Mesendoderm (in vitro differentiated cells): ENCODE measurements around the gene MAP3K15.
"Not testable (repeated sequence)": the region's sequence is repeated elsewhere in the genome, so short reads cannot be mapped to it uniquely, and the experiment has no call there.

Experiments used
- DNase-seq: peaks from one replicate; pipeline ENCODE4 v3.0.0; 2013
- H2AK5ac ChIP-seq: 2 replicates; pipeline ENCODE4 v1.6.1; 2013; ENCODE audit warnings: low read length, inconsistent platforms
- H2BK120ac ChIP-seq: 2 replicates; pipeline ENCODE4 v1.6.1; 2013; ENCODE audit warnings: low read depth, mild to moderate bottlenecking, low read length, moderate library complexity, mixed read lengths
- H2BK15ac ChIP-seq: replicated peaks from 2 replicates; pipeline ENCODE4 v1.6.1; 2013; ENCODE audit warnings: low read depth, mild to moderate bottlenecking, moderate library complexity
- H2BK5ac ChIP-seq: 2 replicates; pipeline ENCODE4 v1.6.1; 2013; ENCODE audit warnings: low read length, inconsistent platforms
- H3K18ac ChIP-seq: 2 replicates; pipeline ENCODE4 v1.6.1; 2013; ENCODE audit warnings: mild to moderate bottlenecking, low read length, mixed read lengths
- H3K23ac ChIP-seq: one replicate; pipeline ENCODE4 v1.6.1; 2013; ENCODE audit warnings: low read length
- H3K27ac ChIP-seq: 2 replicates; pipeline ENCODE4 v1.5.1; 2013; ENCODE audit warnings: low read depth, mild to moderate bottlenecking, inconsistent platforms, low read length, moderate library complexity
- H3K27me3 ChIP-seq: 2 replicates; pipeline ENCODE4 v1.6.1; 2013; ENCODE audit warnings: low read length, control low read depth, mild to moderate bottlenecking, inconsistent platforms; ENCODE audit not compliant: insufficient read depth, poor library complexity
- H3K36me3 ChIP-seq: 2 replicates; pipeline ENCODE4 v1.6.1; 2013; ENCODE audit warnings: low read length, inconsistent platforms; ENCODE audit not compliant: control insufficient read depth, insufficient read depth
- H3K4ac ChIP-seq: one replicate; pipeline ENCODE4 v1.6.1; 2013; ENCODE audit warnings: low read depth, mild to moderate bottlenecking, low read length, moderate library complexity
- H3K4me1 ChIP-seq: 2 replicates; pipeline ENCODE4 v1.6.1; 2013; ENCODE audit warnings: low read depth, low read length, inconsistent platforms; ENCODE audit not compliant: control insufficient read depth
- H3K4me2 ChIP-seq: 2 replicates; pipeline ENCODE4 v1.6.1; 2013; ENCODE audit warnings: low read length
- H3K4me3 ChIP-seq: 2 replicates; pipeline ENCODE4 v1.5.1; 2013; ENCODE audit warnings: mild to moderate bottlenecking, low read length
- H3K56ac ChIP-seq: one replicate; pipeline ENCODE4 v1.6.1; 2013; ENCODE audit warnings: low read length
- H3K79me1 ChIP-seq: 2 replicates; pipeline ENCODE4 v1.6.1; 2013; ENCODE audit warnings: low read length, inconsistent platforms
- H3K79me2 ChIP-seq: 2 replicates; pipeline ENCODE4 v1.6.1; 2013; ENCODE audit warnings: mild to moderate bottlenecking, low read length; ENCODE audit not compliant: control insufficient read depth, insufficient read depth
- H3K9ac ChIP-seq: 2 replicates; pipeline ENCODE4 v1.6.1; 2013; ENCODE audit warnings: low read length, inconsistent platforms
- H4K5ac ChIP-seq: one replicate; pipeline ENCODE4 v1.6.1; 2013; ENCODE audit warnings: low read length
- H4K8ac ChIP-seq: one replicate; pipeline ENCODE4 v1.6.1; 2013; ENCODE audit warnings: low read depth, mild to moderate bottlenecking, control low read depth, low read length, moderate library complexity
- WGBS: extraction: QIAGEN DNeasy Blood & Tissue Kit; methylation state at CpG from one replicate; pipeline ENCODE4 v1.1.7; 2013; ENCODE audit warnings: low lambda C conversion rate, missing lambda C conversion rate; ENCODE audit not compliant: insufficient coverage; ENCODE audit errors: extremely low coverage; 5-methylcytosine and 5-hydroxymethylcytosine counted together

The MAP3K15 gene

DNA sequence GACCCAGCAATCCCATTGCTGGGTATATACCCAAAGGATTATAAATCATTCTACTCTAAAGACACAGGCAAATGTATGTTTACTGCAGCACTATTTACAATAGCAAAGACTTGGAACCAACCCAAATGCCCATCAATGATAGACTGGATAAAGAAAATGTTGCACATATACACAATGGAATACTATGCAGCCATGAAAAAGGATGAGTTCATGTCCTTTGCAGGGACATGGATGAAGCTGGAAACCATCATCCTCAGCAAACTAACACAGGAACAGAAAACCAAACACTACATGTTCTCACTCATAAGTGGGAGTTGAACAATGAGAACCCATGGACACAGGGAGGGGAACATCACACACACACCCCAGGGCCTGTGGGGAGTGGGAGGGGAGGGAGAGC is 3.5 kb downstream of the MAP3K15 start:
- not testable (repeated sequence) for H3K4me1 ChIP-seq, H3K4me3 ChIP-seq, H3K27ac ChIP-seq, H3K27me3 ChIP-seq, H3K9ac ChIP-seq, H3K56ac ChIP-seq, H3K4ac ChIP-seq, DNase-seq, H4K5ac ChIP-seq, H3K79me2 ChIP-seq, H4K8ac ChIP-seq, H3K23ac ChIP-seq, H3K18ac ChIP-seq, H2BK120ac ChIP-seq, H3K4me2 ChIP-seq, H2AK5ac ChIP-seq, H3K79me1 ChIP-seq, H3K36me3 ChIP-seq, H2BK15ac ChIP-seq, H2BK5ac ChIP-seq

DNA sequence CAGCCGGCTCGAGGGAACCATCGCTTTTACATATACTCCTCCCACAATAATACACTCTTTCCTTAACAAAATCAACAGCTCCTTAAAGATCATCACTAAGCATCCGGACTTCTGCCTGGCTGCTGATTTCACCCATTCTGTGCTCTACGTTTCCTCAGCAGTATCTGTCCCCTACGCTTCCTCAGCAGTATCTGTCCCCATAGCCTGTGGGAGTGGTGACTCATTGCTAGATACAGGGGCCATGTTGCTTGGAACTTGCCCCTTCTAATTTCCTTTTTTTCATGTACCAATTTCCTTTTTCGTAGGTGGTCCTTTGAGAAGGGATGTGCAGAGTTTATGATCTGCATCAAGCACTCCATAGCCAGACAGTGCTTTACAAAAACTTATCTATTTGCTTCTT is 18.6 kb downstream of the MAP3K15 start:
- H3K36me3 ChIP-seq = no peaks in the 10 kb centered on the region
- H3K27ac ChIP-seq = no peak overlapping the region
- no peak overlapping the region for H3K9ac ChIP-seq
- H3K4ac ChIP-seq = no peak overlapping the region
- no peak overlapping the region for H3K4me2 ChIP-seq
- WGBS = no CpG with 5 or more reads among the region's 7 CpGs
- H3K27me3 ChIP-seq = no peaks in the 10 kb centered on the region
- no peak for DNase-seq
- H3K79me2 ChIP-seq = no peaks in the 10 kb centered on the region
- no peak overlapping the region for H3K23ac ChIP-seq
- no peak overlapping the region for H2AK5ac ChIP-seq
- H2BK15ac ChIP-seq = no peak overlapping the region
- H3K79me1 ChIP-seq = no peaks in the 10 kb centered on the region
- H2BK5ac ChIP-seq = no peak overlapping the region
- H4K5ac ChIP-seq = no peak overlapping the region
- no peak overlapping the region for H3K18ac ChIP-seq
- H4K8ac ChIP-seq = no peak overlapping the region
- no peak overlapping the region for H2BK120ac ChIP-seq
- H3K4me3 ChIP-seq = no peak overlapping the region
- H3K56ac ChIP-seq = no peak overlapping the region
- H3K4me1 ChIP-seq = no peaks in the 10 kb centered on the region

DNA sequence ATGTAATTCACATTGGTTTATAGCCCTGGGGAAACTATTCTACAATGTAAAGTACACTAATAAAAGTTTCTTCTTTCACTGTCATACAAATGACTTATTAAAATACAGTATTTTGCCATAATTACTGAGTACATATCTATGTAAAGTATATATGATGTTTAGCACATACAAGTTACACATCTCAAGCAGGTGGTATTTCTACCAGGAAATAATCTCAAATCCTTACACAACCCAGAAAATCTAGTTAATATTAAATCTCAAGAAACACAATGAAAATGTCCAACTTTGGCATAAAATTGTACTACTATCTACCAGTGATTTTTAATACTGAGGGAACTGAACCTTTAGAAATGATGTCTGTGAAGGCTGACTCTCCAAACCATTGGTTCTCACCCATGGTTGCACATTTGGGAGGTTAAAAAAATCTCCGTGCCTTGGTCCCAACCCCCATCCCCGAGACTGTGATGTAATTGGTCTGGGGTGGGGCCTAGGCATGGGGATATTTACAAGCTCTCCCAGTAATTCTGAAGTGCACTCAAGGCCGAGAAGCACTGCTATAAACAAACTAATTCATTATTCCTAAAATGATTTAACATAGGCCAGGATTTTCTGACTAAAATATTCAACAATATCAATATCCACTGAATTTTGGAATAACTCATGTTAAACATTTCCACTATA is 27.6 kb downstream of the MAP3K15 start:
- Histone ChIP-seq H3K4me2 (no peak overlapping the region), H4K5ac (no peak overlapping the region), H2AK5ac (no peak overlapping the region), H3K23ac (no peak overlapping the region), H2BK120ac (no peak overlapping the region), H3K4ac (no peak overlapping the region), H3K27ac (no peak overlapping the region), H3K79me1 (no peaks in the 10 kb centered on the region), H3K27me3 (no peaks in the 10 kb centered on the region), H4K8ac (no peak overlapping the region), H3K18ac (no peak overlapping the region), H3K9ac (no peak overlapping the region), H2BK5ac (no peak overlapping the region), H3K56ac (no peak overlapping the region), H3K36me3 (no peaks in the 10 kb centered on the region), H3K4me1 (no peaks in the 10 kb centered on the region), H3K79me2 (no peaks in the 10 kb centered on the region), H3K4me3 (no peak overlapping the region), H2BK15ac (no peak overlapping the region)
- WGBS = no CpG with 5 or more reads among the region's 3 CpGs
- DNase-seq = no peak

DNA sequence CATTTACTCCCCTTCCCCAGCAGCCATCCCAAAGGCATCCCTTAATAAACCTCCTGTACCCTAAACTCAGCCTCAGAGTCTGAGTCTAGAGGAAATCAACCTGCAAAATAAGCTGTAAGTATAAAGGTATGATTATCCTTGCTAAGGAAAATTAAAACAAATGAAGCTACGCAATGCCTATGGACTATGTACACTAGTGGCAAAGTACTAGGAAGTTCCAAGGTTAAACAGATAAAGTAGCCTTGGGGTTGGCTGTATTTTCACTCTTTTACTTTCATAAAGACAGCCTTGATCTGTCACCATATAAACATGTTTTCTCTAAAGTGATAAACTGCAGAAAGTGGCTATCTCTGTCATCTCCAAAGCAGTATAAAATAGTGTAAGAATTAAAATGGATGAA is 35.9 kb downstream of the MAP3K15 start:
- Histone ChIP-seq H2BK5ac (no peak overlapping the region), H3K56ac (no peak overlapping the region), H2BK15ac (no peak overlapping the region), H3K18ac (no peak overlapping the region), H3K79me2 (no peaks in the 10 kb centered on the region), H4K5ac (no peak overlapping the region), H3K79me1 (no peaks in the 10 kb centered on the region), H3K27me3 (no peaks in the 10 kb centered on the region), H3K9ac (no peak overlapping the region), H4K8ac (no peak overlapping the region), H3K4ac (no peak overlapping the region), H3K4me3 (no peak overlapping the region), H3K27ac (no peak overlapping the region), H2BK120ac (no peak overlapping the region), H3K4me2 (no peak overlapping the region), H3K23ac (no peak overlapping the region), H3K36me3 (no peaks in the 10 kb centered on the region), H2AK5ac (no peak overlapping the region), H3K4me1 (no peaks in the 10 kb centered on the region)
- no CpG with 5 or more reads among the region's 1 CpG for WGBS
- DNase-seq = no peak

DNA sequence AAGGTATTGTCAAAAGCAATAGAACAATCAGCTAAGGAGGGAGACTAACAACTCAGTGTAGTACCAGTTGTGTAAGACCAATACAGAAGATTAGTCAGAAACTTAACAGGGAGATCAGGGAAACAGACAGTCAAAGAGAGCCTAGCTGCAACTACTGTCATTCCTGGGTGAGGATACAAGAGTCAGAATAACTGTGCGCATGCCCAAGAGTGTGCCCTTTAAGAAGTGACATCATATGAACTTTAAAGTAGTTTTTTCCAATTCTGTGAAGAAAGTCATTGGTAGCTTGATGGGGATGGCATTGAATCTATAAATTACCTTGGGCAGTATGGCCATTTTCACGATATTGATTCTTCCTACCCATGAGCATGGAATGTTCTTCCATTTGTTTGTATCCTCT is 46.9 kb downstream of the MAP3K15 start:
- not testable (repeated sequence) for H3K4me2 ChIP-seq, H3K4ac ChIP-seq, H3K18ac ChIP-seq, H3K4me3 ChIP-seq, H4K5ac ChIP-seq, H3K56ac ChIP-seq, H4K8ac ChIP-seq, H3K27ac ChIP-seq, H3K79me2 ChIP-seq, DNase-seq, H2AK5ac ChIP-seq, H2BK5ac ChIP-seq, H3K23ac ChIP-seq, H2BK15ac ChIP-seq, H2BK120ac ChIP-seq, H3K36me3 ChIP-seq, H3K4me1 ChIP-seq, H3K79me1 ChIP-seq, H3K27me3 ChIP-seq, H3K9ac ChIP-seq
- WGBS = no CpG with 5 or more reads among the region's 2 CpGs

DNA sequence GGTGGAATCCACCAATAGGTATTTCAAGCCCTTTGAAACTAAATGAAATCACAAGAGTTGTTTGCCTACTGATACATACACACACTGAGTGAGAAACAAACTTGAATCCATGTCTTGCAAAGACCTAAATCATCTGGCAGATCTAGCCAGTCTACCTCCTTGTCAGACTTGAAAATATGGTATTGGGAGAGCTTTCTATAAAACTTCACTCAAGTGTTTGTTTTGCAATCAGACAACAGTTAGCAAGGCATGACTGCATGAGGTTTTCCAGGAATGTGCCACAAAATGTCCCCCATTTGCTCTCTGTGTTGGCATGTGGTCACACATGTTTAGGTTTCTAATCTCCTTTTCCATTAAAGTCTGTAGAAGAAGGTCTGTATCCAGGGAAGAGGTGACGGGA is 52.4 kb downstream of the MAP3K15 start:
- Histone ChIP-seq H2AK5ac (no peak overlapping the region), H3K4me2 (no peak overlapping the region), H3K23ac (no peak overlapping the region), H3K79me1 (no peaks in the 10 kb centered on the region), H3K27me3 (no peaks in the 10 kb centered on the region), H3K9ac (no peak overlapping the region), H3K4ac (no peak overlapping the region), H2BK120ac (no peak overlapping the region), H3K4me1 (no peaks in the 10 kb centered on the region), H3K18ac (no peak overlapping the region), H4K5ac (no peak overlapping the region), H3K56ac (no peak overlapping the region), H2BK5ac (no peak overlapping the region), H2BK15ac (no peak overlapping the region), H3K36me3 (no peaks in the 10 kb centered on the region), H3K4me3 (no peak overlapping the region), H4K8ac (no peak overlapping the region), H3K27ac (no peak overlapping the region), H3K79me2 (no peaks in the 10 kb centered on the region)
- no CpG with 5 or more reads among the region's 1 CpG for WGBS
- no peak for DNase-seq
